Superior temporal gyrus (tissue), 1 donor: Measurements from ENCODE around the gene TTLL6.

Experiments used
- DNase-seq: peaks from one replicate; pipeline ENCODE4 v3.0.0-alpha.2; 2016; ENCODE audit errors: extremely low spot score

Gene TTLL6

GRCh38 chr17:48738424-48738802, 78.6 kb downstream of the TTLL6 start:
- no peak for DNase-seq

- no peak for DNase-seq
Observed at GRCh38 chr17:48737330-48738043, 79.5 kb downstream of the TTLL6 start.

GRCh38 chr17:48735062-48735351, 82.0 kb downstream of the TTLL6 start:
- no peak for DNase-seq

DNA sequence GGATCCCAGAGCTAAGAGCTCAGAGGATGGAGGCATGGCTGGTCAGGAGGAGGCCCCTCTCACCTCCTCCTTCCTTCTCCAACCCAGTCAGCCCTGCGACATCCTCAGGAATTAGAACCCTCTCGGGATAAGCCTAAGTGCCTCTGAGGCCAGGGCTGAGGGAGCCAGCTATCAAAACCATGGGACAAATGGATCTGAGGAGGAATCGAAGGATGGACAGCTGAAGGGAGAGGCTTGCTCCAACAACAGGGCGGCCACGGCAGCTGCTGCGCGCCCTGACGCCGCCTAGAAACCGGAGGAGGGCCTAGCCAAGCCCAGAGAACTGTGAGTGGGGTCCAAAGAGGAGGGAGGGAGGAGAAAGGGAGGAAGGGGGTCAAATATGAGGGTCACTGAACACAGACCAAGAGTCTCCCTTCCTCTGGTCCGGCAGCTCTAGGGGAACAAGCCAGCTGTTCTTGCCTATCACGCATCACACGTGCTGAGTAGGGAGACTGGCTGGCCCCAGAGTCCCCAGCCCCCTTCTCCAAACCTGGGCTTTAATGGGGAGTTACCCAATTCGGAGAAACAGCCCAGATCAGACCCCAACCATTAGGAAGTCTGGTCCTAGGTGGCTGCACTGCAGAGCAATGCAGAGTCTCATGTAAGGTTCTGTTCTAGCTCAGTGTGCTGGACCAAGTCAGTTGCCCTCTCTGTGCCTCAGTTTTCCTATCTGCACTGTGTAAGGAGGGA, 82.5 kb downstream of the TTLL6 start:
- DNase-seq, result no peak

DNA sequence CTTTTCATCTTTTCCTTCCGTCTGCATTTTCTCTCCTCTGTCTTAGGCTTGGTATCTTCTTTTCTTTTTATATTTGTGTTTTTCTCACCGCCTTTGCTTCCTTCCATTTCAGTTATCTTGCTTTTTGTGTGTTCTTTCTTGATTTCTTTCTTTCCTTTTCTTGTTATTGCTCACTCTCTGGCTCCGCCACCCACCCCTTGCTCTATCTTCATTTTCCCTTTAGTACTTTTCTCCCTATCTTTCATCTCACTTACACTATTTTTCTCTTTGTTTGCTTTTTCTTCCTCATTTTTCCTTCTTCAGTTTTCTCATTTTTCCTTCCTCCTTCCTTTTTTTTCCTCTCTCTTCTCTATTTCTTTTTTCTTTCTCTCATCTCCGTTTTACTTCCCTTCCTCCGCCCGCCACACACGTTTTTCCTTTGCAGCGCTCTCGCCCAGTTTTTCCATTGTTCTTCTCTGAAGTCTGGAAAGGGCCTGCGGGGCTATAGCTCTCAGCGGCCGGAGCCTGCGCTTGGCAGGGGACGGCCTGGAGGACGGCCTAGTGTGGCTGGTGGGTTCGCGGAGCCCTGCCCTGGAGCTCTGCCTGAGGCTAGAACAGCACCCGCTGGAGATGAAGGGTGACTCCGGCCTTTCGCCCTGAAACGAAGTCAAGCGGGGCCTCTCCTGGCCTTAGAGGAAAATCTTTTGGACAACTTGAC, 83.2 kb downstream of the TTLL6 start:
- DNase-seq, result no peak

DNA sequence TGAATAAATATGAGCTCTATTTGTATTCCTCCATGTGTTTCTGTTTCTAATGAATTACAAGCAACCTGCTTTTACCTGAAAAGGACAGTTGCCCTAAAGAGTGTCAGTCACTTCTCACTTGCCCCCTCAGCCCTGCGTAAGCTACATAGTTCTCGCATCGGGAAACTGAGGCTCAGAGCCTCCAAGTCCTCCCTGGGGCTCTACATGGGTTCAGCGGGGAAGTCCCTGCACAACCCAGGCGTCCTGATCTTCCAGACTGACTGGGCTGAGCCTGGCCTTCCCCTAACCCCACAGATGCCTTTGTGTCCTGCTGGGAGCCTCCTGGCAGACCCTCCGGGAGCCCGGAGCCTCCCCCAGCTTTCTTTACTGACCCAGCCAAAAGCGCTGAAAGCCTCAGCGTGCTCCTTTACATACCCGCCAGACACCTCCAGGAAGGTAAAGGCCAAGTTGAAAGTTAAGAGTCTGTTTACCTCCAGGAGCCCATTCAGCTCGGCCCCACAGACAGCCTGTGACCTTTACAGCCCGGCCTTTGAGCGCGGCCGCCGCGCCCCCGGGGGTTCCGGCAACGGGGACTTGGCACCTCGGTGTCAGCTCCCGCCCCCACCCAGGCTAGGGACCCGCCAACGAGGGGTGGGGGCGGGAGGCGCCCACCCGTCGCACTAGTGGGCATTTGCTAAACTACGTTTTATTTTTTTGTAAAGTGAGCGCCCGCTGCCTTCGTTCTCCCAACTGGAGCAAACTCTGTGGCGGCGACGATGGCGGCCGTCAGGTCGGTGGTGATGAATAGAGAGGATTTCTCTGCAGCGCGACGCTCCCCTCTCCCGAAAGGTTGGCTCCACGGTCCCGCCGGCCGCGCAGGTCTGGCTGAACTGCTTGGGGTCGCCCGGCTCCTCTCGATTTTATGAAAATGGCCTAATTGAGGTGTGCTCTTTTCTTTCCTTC, 84.1 kb downstream of the TTLL6 start:
- DNase-seq, result no peak

DNA sequence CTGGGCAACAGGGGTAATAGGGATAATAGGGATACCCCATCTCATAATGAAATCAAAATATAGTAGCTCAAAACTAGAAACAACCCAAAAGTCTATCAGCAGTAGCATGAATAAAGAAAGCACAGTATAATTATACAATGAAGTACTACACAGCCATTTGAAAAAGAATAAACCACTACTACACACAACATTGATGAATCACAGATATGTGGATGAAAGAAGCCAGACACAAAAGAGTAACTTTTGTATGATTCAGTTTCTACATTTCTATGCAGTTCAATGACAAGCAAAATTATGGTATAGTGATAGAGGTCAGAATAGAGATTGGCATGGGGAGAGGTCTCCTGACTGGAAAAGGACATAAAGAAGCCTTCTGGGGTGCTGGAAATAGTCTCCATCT, 85.7 kb downstream of the TTLL6 start:
- no peak for DNase-seq

- DNase-seq, result no peak
Observed at GRCh38 chr17:48730240-48730550, 86.8 kb downstream of the TTLL6 start.

GRCh38 chr17:48729335-48730239, 87.4 kb downstream of the TTLL6 start:
- DNase-seq, result no peak

DNA sequence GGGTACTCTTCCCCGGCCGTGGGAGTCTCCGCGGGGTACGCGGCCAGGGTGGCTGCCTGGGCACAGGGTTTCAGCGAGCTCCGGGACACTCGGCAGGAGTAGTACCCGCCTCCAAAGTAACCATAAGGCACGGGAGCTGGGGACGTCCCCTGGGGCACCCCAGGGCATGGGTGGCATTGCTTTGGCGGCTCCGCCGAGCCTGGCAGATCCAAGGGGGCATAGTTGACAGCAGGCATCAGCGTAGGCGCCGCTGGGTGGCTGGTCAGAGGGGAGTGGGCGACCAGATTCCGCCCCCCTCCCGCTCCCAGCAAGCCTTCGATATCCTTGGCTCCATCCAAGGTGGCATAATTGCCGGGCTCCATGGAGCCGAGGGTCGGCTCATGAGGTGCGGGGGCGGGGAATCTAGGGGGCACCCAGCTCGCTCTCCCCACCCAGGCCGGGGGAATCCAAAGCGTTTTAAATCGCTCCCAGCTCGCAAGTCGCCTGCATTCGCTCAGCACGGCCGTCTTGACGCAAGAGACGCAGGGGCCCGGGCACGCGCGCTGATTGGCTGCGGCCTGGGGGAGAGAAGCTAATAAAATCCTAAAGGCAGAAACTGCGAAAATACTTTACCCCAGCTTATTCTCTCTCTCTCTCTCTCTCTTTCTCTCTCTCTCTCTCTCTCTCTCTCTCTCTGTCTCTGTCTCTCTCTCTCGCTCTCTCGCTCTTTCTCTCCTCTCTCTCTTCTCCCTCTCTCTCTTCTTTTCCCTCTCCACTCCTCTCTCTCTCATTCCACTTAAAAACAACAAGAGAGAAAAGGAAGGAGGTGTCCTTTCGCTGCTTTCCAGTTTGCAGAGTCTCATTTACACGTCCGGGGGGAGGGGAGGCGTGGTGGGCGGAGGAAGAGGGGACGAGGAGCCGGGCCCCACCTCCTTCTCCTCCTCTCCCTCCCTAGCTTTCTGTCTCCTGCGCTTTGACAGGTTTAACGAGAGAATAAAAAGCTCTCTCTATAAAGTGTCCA, 88.5 kb downstream of the TTLL6 start, which contains the start of gene HOXB13:
HOXB13 (minus strand) TSS at position 519 of the 1,000 bp plus-strand sequence; CDS start at position 362, 157 bp downstream.
- no peak for DNase-seq

DNA sequence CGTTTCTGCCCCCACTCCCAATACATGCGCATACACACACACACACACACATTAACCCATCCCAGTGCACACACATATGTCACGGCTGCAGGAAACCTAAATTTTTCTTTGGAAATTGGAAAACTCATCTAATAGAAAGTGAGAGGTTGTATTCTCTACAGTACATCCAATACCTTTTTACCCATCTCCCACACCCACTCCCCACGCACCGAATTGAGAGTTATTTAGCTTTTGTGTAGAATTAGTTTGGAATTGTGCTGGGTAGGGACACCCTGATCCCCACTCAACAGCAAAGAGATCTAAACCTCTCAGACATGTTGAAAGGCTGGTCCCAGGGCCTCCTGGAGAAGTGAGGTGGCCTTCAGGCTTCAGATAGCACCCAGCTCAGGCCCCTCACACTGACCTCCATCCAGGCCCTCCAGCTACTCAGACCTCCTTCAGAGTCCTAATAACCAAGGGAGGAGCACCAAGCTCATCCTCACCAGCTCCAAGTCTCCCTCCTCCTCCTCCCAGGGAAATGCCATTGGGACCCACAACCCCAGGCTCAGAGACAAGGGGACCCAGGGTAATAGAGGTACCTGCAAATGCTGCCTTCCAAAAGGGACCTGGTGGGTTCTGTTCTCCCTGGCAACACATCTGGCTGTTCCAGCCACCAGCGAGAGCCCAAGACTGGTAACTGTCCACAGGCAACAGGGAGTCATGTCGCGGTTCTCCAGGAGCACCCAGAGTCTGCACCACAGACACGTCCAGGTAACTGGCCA, 89.4 kb downstream of the TTLL6 start:
- DNase-seq, result no peak

GRCh38 chr17:48726916-48727286, 90.1 kb downstream of the TTLL6 start:
- no peak for DNase-seq

- DNase-seq, result no peak
Observed at GRCh38 chr17:48726114-48726915, 90.7 kb downstream of the TTLL6 start.

DNA sequence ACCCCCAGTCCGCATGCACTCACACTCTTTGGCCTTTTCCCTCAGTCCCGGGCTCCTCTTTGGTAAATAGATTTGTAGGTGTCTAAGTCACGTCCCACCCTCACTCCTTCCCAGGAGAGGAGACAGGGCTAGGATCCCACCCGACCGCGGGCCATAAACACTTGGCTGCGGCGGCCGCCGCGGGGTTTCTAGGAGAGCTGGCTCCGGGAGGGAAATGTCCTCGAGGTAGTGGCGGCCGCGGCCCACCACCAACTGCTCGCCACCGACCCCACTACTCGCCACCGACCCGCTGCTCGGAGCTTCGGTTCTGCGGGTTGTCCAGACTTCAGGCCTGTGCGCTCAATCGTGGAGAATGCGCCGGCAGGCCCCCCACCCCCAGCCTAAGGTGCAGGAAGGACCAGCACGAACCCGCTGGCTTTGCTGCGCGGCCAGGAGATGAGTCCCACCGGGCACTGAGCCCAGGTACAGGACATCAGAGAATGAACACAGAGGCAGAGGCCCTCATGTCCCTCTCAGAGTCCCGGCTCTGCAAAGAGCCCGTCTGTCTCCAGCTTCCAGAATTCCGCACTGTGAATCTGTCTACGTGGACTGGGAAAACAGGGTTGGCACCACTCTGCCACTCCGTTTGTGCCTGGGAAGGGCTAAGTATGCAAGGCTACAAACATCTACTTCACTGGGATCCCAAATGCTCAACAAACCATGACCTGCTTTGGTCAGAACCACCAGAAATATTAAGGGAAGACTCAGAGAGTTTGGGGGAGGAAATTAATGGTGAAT, 91.6 kb downstream of the TTLL6 start:
- no peak for DNase-seq

DNA sequence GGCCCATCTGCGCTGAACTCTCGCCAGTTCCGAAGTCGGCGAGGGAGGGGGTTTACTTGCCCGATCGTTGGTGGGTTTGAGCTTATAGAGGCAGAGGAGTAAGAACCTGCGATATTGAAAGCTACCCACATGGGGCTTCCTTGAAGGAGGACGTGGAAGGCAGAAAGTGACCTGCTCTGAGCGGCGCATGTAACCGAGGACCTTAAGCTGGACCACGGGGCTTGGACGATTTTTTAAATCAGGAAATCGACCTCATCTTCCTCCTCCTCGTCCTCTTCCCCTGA, 92.1 kb downstream of the TTLL6 start:
- DNase-seq, result no peak

- peak; percentile 76 for DNase-seq
Observed at GRCh38 chr17:48724251-48725003, 92.6 kb downstream of the TTLL6 start.
